Mesenchymal stem cell (in vitro differentiated cells and primary cell): ENCODE results near the gene INSIG2.

ENCODE experiments used
- DNase-seq: peaks from one replicate; pipeline ENCODE4 v3.0.0-alpha.2; 2013
- H2AFZ ChIP-seq: one replicate; pipeline ENCODE4 v1.6.1; 2013; ENCODE audit warnings: low read depth, mild to moderate bottlenecking, control low read depth, inconsistent platforms, low read length, moderate library complexity
- H2AK5ac ChIP-seq: 2 replicates; pipeline ENCODE4 v1.6.1; 2013; ENCODE audit warnings: low read length, moderate library complexity, mild to moderate bottlenecking, inconsistent platforms; ENCODE audit not compliant: severe bottlenecking
- H2BK120ac ChIP-seq: one replicate; pipeline ENCODE4 v1.6.1; 2013; ENCODE audit warnings: low read depth, mild to moderate bottlenecking, inconsistent platforms, low read length, moderate library complexity
- H2BK12ac ChIP-seq, 2 experiments: one replicate each; pipeline ENCODE4 v1.6.1; 2013; ENCODE audit warnings: inconsistent platforms in 2 of 2, low read length in 2 of 2, mild to moderate bottlenecking in 2 of 2, moderate library complexity in 2 of 2, control low read depth in 1 of 2
- H2BK15ac ChIP-seq: one replicate; pipeline ENCODE4 v1.6.1; 2013; ENCODE audit warnings: mild to moderate bottlenecking, low read depth, inconsistent platforms; ENCODE audit not compliant: poor library complexity, severe bottlenecking
- H2BK5ac ChIP-seq: 2 replicates; pipeline ENCODE4 v1.6.1; 2013; ENCODE audit warnings: low read depth, mild to moderate bottlenecking, low read length, control low read depth, inconsistent platforms; ENCODE audit not compliant: poor library complexity, severe bottlenecking
- H3K14ac ChIP-seq, 2 experiments: one replicate each; pipeline ENCODE4 v1.6.1; 2013; ENCODE audit warnings: inconsistent platforms in 2 of 2, low read length in 2 of 2, control low read depth in 1 of 2, mild to moderate bottlenecking in 1 of 2, moderate library complexity in 1 of 2
- H3K18ac ChIP-seq, 2 experiments: one replicate each; pipeline ENCODE4 v1.6.1; 2013; ENCODE audit warnings: inconsistent platforms in 2 of 2, low read length in 2 of 2, control low read depth in 1 of 2, low read depth in 1 of 2, mild to moderate bottlenecking in 1 of 2
- H3K23ac ChIP-seq, 2 experiments: one replicate each; pipeline ENCODE4 v1.6.1; 2013; ENCODE audit warnings: inconsistent platforms in 2 of 2, low read length in 2 of 2, mild to moderate bottlenecking in 2 of 2, moderate library complexity in 2 of 2, control low read depth in 1 of 2
- H3K27ac ChIP-seq: 2 replicates; pipeline ENCODE4 v1.5.1; 2013; ENCODE audit warnings: mild to moderate bottlenecking, moderate library complexity, low read length, control low read depth, inconsistent platforms; ENCODE audit not compliant: poor library complexity, severe bottlenecking
- H3K27me3 ChIP-seq, 2 experiments: 2 replicates each; pipeline versions ENCODE4 v1.6.1 to v1.7.0; 2013; ENCODE audit warnings: low read length in 2 of 2, mild to moderate bottlenecking in 2 of 2, moderate library complexity in 2 of 2, control low read depth in 1 of 2, inconsistent platforms in 1 of 2; ENCODE audit not compliant: control insufficient read depth in 1 of 2, insufficient read depth in 1 of 2
- H3K36me3 ChIP-seq, 2 experiments: 2 replicates each; pipeline versions ENCODE4 v1.6.1 to v1.7.0; 2013; ENCODE audit warnings: low read length in 2 of 2, control low read depth in 1 of 2, inconsistent platforms in 1 of 2, low read depth in 1 of 2, mild to moderate bottlenecking in 1 of 2; ENCODE audit not compliant: insufficient read depth in 2 of 2, control insufficient read depth in 1 of 2
- H3K4ac ChIP-seq, 2 experiments: one replicate each; pipeline ENCODE4 v1.6.1; 2013; ENCODE audit warnings: inconsistent platforms in 2 of 2, low read length in 2 of 2, mild to moderate bottlenecking in 2 of 2, moderate library complexity in 2 of 2, control low read depth in 1 of 2, low read depth in 1 of 2
- H3K4me1 ChIP-seq: 2 replicates; pipeline ENCODE4 v1.6.1; 2013; ENCODE audit warnings: low read depth, low read length, control low read depth; ENCODE audit not compliant: control insufficient read depth, insufficient read depth
- H3K4me2 ChIP-seq: 2 replicates; pipeline ENCODE4 v1.6.1; 2013; ENCODE audit warnings: low read length, mild to moderate bottlenecking, inconsistent platforms; ENCODE audit not compliant: poor library complexity, severe bottlenecking
- H3K4me3 ChIP-seq, 2 experiments: 2 replicates each; pipeline versions ENCODE4 v1.5.1 to v1.7.0; 2013; ENCODE audit warnings: low read length in 2 of 2, mild to moderate bottlenecking in 2 of 2, control low read depth in 1 of 2, low read depth in 1 of 2; ENCODE audit not compliant: insufficient read depth in 1 of 2
- H3K79me1 ChIP-seq: replicated peaks from 2 replicates; pipeline ENCODE4 v1.6.1; 2013; ENCODE audit warnings: mild to moderate bottlenecking, control low read depth, low read length, inconsistent platforms; ENCODE audit not compliant: poor library complexity, severe bottlenecking
- H3K9ac ChIP-seq: 2 replicates; pipeline ENCODE4 v1.7.0; 2013; ENCODE audit warnings: mild to moderate bottlenecking, low read length, moderate library complexity
- H3K9me3 ChIP-seq: 2 replicates; pipeline ENCODE4 v1.7.0; 2013; ENCODE audit warnings: mild to moderate bottlenecking, low read length; ENCODE audit not compliant: control insufficient read depth
- H4K8ac ChIP-seq: one replicate; pipeline ENCODE4 v1.6.1; 2013; ENCODE audit warnings: inconsistent platforms, mild to moderate bottlenecking, low read length, moderate library complexity
- H4K91ac ChIP-seq: one replicate; pipeline ENCODE4 v1.6.1; 2013; ENCODE audit warnings: mild to moderate bottlenecking, low read length, inconsistent platforms
- WGBS: methylation state at CpG from one replicate; pipeline ENCODE4 v1.1.7; 2013; ENCODE audit warnings: mixed read lengths; 5-methylcytosine and 5-hydroxymethylcytosine counted together

The INSIG2 gene

DNA sequence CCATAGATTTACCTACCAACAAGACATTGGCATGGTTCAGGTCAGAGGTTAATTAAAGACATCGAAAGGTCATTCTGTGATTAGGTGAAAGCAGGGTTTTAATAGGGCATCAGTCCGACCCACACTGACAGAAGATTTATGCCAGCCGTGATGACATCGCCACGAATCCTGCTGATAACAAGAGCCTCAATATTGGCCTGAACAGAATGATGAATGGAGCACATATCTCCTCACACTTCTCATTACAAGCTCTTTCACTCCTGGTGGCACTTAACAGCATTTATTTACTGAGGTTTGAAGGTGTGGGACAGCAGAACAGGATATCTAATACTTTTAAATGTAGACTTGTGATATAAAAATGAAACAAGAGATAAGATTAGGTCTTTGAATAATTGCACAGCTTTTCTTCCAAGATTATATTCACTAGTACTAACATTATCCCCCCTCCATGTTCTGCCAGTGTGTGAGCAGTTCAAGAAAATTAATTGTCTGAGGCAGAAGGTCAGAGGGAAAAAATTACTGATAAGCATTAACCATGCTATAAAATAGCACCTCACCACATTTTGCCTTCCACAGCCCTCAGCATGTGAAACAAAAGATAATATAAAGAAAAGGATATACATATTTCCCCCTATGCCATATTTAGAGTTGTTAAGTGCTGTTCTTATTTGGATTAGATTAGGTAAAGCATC, 23.1 kb upstream of the INSIG2 start:
- H3K27me3 ChIP-seq, result peaks cover 0 to 16% of the 10 kb centered on the region in 2 experiments
- H3K36me3 ChIP-seq, result no peaks in the 10 kb centered on the region
- H3K79me1 ChIP-seq, result no peaks in the 10 kb centered on the region
- no peak overlapping the region for H4K91ac ChIP-seq
- no peak overlapping the region for H2BK12ac ChIP-seq
- no peak overlapping the region for H2AK5ac ChIP-seq
- 87% methylated on average over 5 of the region's 5 CpGs for WGBS
- H2BK120ac ChIP-seq, result no peak overlapping the region
- H3K23ac ChIP-seq, result no peak overlapping the region
- no peaks in the 10 kb centered on the region for H3K4me1 ChIP-seq
- no peak overlapping the region for H3K27ac ChIP-seq
- H3K18ac ChIP-seq, result no peak overlapping the region
- no peak overlapping the region for H2BK15ac ChIP-seq
- no peak overlapping the region for H3K4ac ChIP-seq
- H4K8ac ChIP-seq, result no peak overlapping the region
- no peak for DNase-seq
- H3K14ac ChIP-seq, result no peak overlapping the region
- no peak overlapping the region for H3K4me3 ChIP-seq
- no peak overlapping the region for H3K9ac ChIP-seq
- H3K4me2 ChIP-seq, result no peak overlapping the region
- H3K9me3 ChIP-seq, result no peaks in the 10 kb centered on the region
- no peak overlapping the region for H2AFZ ChIP-seq
- H2BK5ac ChIP-seq, result no peak overlapping the region

DNA sequence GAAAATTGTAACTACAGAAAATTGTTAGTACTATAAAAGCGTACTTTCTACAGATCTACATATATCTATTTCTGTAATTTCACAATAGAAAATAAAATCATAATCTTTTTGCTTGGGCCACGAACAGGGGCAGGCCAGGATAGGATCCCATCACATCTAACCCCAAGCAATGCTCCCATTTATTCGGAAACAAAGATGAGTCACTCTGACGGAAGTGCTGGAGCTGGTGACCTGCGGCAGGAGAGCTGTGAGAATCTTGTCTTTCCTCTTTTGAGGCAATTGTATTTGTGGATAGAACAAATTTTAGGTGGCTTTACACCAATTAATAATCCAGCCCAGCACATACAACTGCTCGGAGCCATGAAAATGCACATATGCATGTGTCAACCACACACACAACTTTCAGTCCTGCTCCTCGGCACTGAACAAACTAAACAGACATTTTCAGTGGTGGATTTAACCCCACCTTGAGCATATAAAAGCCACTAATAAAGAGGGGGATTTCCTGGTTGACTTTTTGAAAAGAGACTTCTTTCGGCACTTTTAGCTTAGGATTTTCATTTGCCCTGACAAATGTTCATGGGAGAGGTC, 22.3 kb upstream of the INSIG2 start:
- Histone ChIP-seq H3K14ac (no peak overlapping the region), H3K9ac (no peak overlapping the region), H2AFZ (no peak overlapping the region), H2BK12ac (no peak overlapping the region), H2AK5ac (no peak overlapping the region), H3K18ac (no peak overlapping the region), H3K23ac (no peak overlapping the region), H3K4me2 (no peak overlapping the region), H4K8ac (no peak overlapping the region), H3K36me3 (no peaks in the 10 kb centered on the region), H3K4me3 (no peak overlapping the region), H2BK15ac (no peak overlapping the region), H3K27me3 (peaks cover 0 to 16% of the 10 kb centered on the region in 2 experiments), H3K4ac (no peak overlapping the region), H3K27ac (no peak overlapping the region), H3K4me1 (no peaks in the 10 kb centered on the region), H3K9me3 (no peaks in the 10 kb centered on the region), H3K79me1 (no peaks in the 10 kb centered on the region), H2BK120ac (no peak overlapping the region), H4K91ac (no peak overlapping the region), H2BK5ac (no peak overlapping the region)
- DNase-seq, result no peak
- WGBS, result 73% methylated on average over 5 of the region's 8 CpGs

DNA sequence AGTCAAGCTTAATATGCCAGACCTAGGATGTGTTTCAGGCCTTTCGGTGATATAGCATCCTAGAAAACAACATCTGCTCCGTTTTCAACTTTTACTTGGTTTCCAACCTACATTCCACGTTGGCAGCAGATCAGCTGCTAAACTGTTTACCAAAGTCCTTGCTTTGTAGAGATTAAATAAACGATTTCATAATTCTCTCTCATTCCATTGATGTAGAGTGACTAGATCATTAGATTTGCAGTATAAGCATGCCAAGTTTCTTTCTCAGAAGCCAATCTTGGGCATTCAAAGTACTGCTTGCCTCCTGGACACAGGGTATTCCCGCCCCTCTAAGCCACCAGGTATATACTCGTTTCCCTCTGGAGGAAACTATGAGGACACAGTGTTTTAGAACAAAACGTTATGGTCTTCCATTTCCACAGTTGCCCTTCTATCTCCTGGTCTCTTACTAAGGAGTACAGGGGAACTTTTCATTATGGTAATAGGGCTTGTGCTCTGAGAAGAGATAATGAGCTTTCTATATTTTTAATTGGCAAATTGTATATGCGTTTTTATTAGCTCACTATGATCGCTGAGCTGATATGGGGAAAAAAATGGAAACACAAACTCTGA, 10.5 kb upstream of the INSIG2 start:
- Histone ChIP-seq H3K23ac (no peak overlapping the region), H3K4me2 (no peak overlapping the region), H3K4ac (no peak overlapping the region), H2BK5ac (no peak overlapping the region), H2BK120ac (no peak overlapping the region), H3K27ac (no peak overlapping the region), H3K9ac (no peak overlapping the region), H3K27me3 (peaks cover 7 to 46% of the 10 kb centered on the region in 2 experiments), H2AK5ac (no peak overlapping the region), H4K8ac (no peak overlapping the region), H2BK12ac (no peak overlapping the region), H4K91ac (no peak overlapping the region), H3K79me1 (no peaks in the 10 kb centered on the region), H2BK15ac (no peak overlapping the region), H3K9me3 (no peaks in the 10 kb centered on the region), H3K18ac (no peak overlapping the region), H3K4me3 (no peak overlapping the region), H2AFZ (no peak overlapping the region), H3K14ac (no peak overlapping the region), H3K36me3 (no peaks in the 10 kb centered on the region), H3K4me1 (no peaks in the 10 kb centered on the region)
- DNase-seq, result no peak
- 86% methylated on average over 7 of the region's 9 CpGs for WGBS

DNA sequence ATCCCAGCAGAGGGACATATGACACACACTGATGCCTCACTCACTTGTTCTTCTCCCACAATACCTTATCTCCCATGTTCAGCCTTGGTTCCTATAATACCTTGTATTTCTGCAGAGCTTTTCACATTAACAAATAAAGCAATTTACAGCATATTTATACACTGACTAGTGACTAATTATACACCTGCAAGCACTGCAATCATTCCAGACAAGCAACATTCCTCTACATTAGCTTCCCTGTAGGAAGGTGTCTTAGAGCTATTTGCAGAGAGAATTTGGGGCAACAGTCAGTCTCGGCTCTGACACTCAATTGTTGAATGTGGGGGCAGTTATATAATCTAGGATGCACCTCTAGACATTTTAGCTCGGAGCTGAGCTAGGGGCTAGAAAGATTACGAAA, 9.5 kb upstream of the INSIG2 start:
- Histone ChIP-seq H2BK120ac (no peak overlapping the region), H3K36me3 (no peaks in the 10 kb centered on the region), H2BK12ac (no peak overlapping the region), H3K79me1 (no peaks in the 10 kb centered on the region), H3K18ac (no peak overlapping the region), H3K9me3 (no peaks in the 10 kb centered on the region), H3K27ac (no peak overlapping the region), H3K23ac (no peak overlapping the region), H3K14ac (no peak overlapping the region), H3K4ac (no peak overlapping the region), H3K4me3 (no peak overlapping the region), H2BK15ac (no peak overlapping the region), H3K9ac (no peak overlapping the region), H4K91ac (no peak overlapping the region), H2BK5ac (no peak overlapping the region), H3K4me2 (no peak overlapping the region), H3K4me1 (no peaks in the 10 kb centered on the region), H3K27me3 (peaks cover 4 to 43% of the 10 kb centered on the region in 2 experiments), H2AFZ (no peak overlapping the region), H2AK5ac (no peak overlapping the region), H4K8ac (no peak overlapping the region)
- WGBS, result 77% methylated on average over 3 of the region's 3 CpGs
- DNase-seq, result no peak
